Endothelial cell (in vitro differentiated cells): ENCODE measurements around the gene CD274. TPM values are rescaled to one million over a fixed set of nuclear protein-coding genes. Genes with fewer than 3 reads are reported as not detected.

Experiments
- DNase-seq: peaks from one replicate; pipeline ENCODE4 v3.0.0; 2021; ENCODE audit warnings: low spot score
- H3K27ac Mint-ChIP-seq: one replicate; pipeline ENCODE4 v1.8.0; 2021; ENCODE audit warnings: mixed read lengths, inconsistent platforms; ENCODE audit not compliant: unreplicated experiment
- H3K27me3 Mint-ChIP-seq: one replicate; pipeline ENCODE4 v1.8.0; 2021; ENCODE audit warnings: mild to moderate bottlenecking, moderate library complexity, mixed read lengths, inconsistent platforms; ENCODE audit not compliant: unreplicated experiment
- H3K36me3 Mint-ChIP-seq: one replicate; pipeline ENCODE4 v1.8.0; 2021; ENCODE audit warnings: mild to moderate bottlenecking, low read depth, mixed read lengths, inconsistent platforms; ENCODE audit not compliant: unreplicated experiment
- H3K4me1 Mint-ChIP-seq: one replicate; pipeline ENCODE4 v1.8.0; 2021; ENCODE audit warnings: mild to moderate bottlenecking, mixed read lengths, inconsistent platforms; ENCODE audit not compliant: unreplicated experiment
- H3K4me3 Mint-ChIP-seq: one replicate; pipeline ENCODE4 v1.8.0; 2021; ENCODE audit warnings: mild to moderate bottlenecking, mixed read lengths, inconsistent platforms; ENCODE audit not compliant: unreplicated experiment
- H3K9me3 Mint-ChIP-seq: one replicate; pipeline ENCODE4 v1.8.0; 2021; ENCODE audit warnings: mixed read lengths, inconsistent platforms; ENCODE audit not compliant: unreplicated experiment
- CTCF ChIP-seq: fragments of 200-600 bp; sonication (generic); IDR thresholded peaks from one replicate; pipeline ENCODE4 v1.5.0; 2021; ENCODE audit warnings: antibody characterized with exemption; ENCODE audit not compliant: unreplicated experiment
- total RNA-seq: library from RNA; stranded (reverse); fragmentation: NEBNext Ultra II Directional; extraction: Animal tissue kit (Norgen Biotek cat#: 25700); gene quantifications from one replicate; pipeline ENCODE4 v1.2.1, GENCODE V29; 2021; ENCODE audit not compliant: unreplicated experiment

The CD274 gene
- total RNA-seq, 1 donor from 2014 or later = 0.56 TPM

DNA sequence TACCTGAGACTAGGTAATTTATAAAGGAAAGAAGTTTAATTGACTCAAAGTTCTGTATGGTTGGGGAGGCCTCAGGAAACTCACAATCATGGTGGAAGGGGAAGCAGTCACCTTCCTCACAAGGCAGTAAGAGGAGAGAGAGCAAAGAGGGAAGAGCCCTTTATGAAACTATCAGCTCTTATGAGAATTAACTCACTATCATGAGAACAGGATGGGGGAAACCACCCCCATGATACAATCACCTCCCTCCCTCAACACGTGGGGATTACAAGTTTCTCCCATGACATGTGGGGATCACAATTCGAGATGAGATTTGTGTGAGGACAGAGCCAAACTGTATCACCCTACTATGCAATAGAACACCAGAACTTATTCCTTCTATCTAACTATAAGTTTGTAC is 27.9 kb downstream of the CD274 start:
- H3K4me1 Mint-ChIP-seq = no peaks in the 10 kb centered on the region
- no peaks in the 10 kb centered on the region for H3K27me3 Mint-ChIP-seq
- H3K9me3 Mint-ChIP-seq = no peaks in the 10 kb centered on the region
- H3K4me3 Mint-ChIP-seq = no peak overlapping the region
- TF ChIP-seq CTCF = no peak
- H3K27ac Mint-ChIP-seq = no peak overlapping the region
- no peak for DNase-seq
- no peaks in the 10 kb centered on the region for H3K36me3 Mint-ChIP-seq

- Mint-ChIP-seq H3K27me3 (no peaks in the 10 kb centered on the region), H3K4me1 (no peaks in the 10 kb centered on the region)
- no peak for TF ChIP-seq CTCF
These were observed 29.8 kb downstream of the CD274 start for GRCh38 chr9:5479994-5480694.

DNA sequence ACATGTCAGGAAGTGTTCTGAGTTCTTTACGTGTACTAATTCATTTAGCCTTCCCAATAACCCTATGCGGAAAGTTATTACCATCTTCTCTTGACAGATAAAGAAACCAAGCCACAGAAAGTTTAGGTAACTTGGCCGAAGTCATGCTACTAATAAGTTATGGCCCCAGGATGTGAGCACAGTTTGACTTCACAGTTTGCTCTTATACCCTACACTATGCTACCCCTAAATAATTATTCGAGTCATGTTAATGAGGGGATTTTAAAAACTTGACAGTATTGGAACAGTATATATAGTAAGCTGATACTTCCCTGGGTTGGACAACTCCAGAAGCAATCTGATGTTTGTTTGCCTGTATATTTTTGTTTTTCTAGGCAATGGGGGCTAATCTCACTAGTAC is 30.6 kb downstream of the CD274 start:
- Mint-ChIP-seq H3K36me3 (no peaks in the 10 kb centered on the region), H3K27ac (no peak overlapping the region), H3K4me1 (no peaks in the 10 kb centered on the region), H3K9me3 (no peaks in the 10 kb centered on the region), H3K4me3 (no peak overlapping the region), H3K27me3 (no peaks in the 10 kb centered on the region)
- DNase-seq = no peak
- no peak for TF ChIP-seq CTCF

More at GRCh38 chr9:5479994-5480694, 29.8 kb downstream of the CD274 start:
- no peak overlapping the region for H3K27ac Mint-ChIP-seq
- H3K36me3 Mint-ChIP-seq = no peaks in the 10 kb centered on the region
- H3K4me3 Mint-ChIP-seq = no peak overlapping the region
- no peak for DNase-seq
- H3K9me3 Mint-ChIP-seq = no peaks in the 10 kb centered on the region

DNA sequence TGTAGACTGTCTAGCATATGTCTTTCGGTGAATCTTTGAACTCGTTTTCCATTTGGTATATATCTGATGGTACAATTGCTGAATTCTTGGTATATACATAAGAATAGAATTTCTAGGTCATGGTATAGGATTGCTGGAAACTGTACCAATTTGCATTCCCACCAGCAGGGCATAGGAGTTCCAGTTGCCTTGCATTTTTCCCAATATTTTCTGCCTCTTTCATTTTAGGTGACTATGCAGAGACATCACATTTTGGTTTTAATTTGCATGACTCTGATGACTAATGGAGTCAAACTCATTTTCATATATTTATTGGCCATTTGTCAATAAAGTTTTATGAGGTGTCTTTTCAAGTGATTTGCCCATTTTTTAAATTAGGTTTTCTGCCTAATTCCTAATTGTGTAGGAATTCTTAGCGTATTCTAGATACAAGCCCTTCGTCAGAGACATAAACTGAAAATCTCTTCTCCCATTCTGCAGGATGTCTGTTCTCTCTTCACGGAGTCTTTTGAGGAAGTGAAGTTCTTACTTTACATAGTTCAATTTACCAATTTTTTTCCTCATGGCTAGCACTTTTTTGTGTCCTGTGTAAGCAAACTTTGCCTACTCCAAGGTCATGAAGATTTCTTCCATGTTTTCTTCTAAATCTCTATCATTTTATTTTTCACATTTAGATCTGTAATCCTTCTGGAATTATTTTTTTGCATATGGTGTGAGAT is 31.1 kb downstream of the CD274 start:
- Mint-ChIP-seq H3K4me3 (no peak overlapping the region), H3K27me3 (no peaks in the 10 kb centered on the region), H3K27ac (no peak overlapping the region), H3K9me3 (no peaks in the 10 kb centered on the region), H3K36me3 (no peaks in the 10 kb centered on the region), H3K4me1 (no peaks in the 10 kb centered on the region)
- DNase-seq = no peak
- TF ChIP-seq CTCF = peak; percentile 29

GRCh38 chr9:5482194-5482593 is 31.9 kb downstream of the CD274 start:
- no peaks in the 10 kb centered on the region for H3K9me3 Mint-ChIP-seq
- H3K36me3 Mint-ChIP-seq = no peaks in the 10 kb centered on the region
- no peak for TF ChIP-seq CTCF
- no peak overlapping the region for H3K4me3 Mint-ChIP-seq
- no peak overlapping the region for H3K27ac Mint-ChIP-seq
- no peak for DNase-seq
- no peaks in the 10 kb centered on the region for H3K27me3 Mint-ChIP-seq
- no peaks in the 10 kb centered on the region for H3K4me1 Mint-ChIP-seq
